H1 (cell line): ENCODE results near the gene FAM161A. TPM values are rescaled to one million over a fixed set of nuclear protein-coding genes. Genes with fewer than 3 reads are reported as not detected.
A peak's percentile ranks its signal among the peaks of the same experiment; 100 is the strongest.

Source experiments
- CTCF ChIA-PET: fragments of 300-600 bp; sonication (Branson Sonifier 250); formaldehyde crosslinking; loops from one replicate; lab custom pipeline; 2021; ENCODE audit not compliant: partially characterized antibody; lab: Charles Lee
- POLR2A ChIA-PET: fragments of 300-600 bp; sonication (Branson Sonifier 250); formaldehyde crosslinking; loops from one replicate; lab custom pipeline; 2021; ENCODE audit warnings: inconsistent platforms; ENCODE audit not compliant: partially characterized antibody; lab: Charles Lee
- DNase-seq, 2 experiments: peaks; one replicate each; pipeline versions ENCODE4 v3.0.0 to v3.0.0-alpha.2; 2010 to 2022; ENCODE audit warnings: low spot score in 2 of 2, low read depth in 1 of 2, mixed read lengths in 1 of 2
- FAIRE-seq: peaks from 2 replicates; lab custom pipeline; 2011; peaks lifted over from hg19 to GRCh38; lab: Jason Lieb, UNC
- H2AFZ ChIP-seq: 2 replicates; pipeline ENCODE4 v1.8.1; 2012; ENCODE audit warnings: low read length, inconsistent platforms
- H2AK5ac ChIP-seq: 2 replicates; pipeline ENCODE4 v1.6.1; 2013; ENCODE audit warnings: low read depth, low read length
- H2BK120ac ChIP-seq: replicated peaks from 2 replicates; pipeline ENCODE3; 2013; ENCODE audit warnings: low read depth, low read length, inconsistent platforms
- H2BK12ac ChIP-seq: 2 replicates; pipeline ENCODE4 v1.6.1; 2013; ENCODE audit warnings: low read depth, low read length
- H2BK15ac ChIP-seq: 2 replicates; pipeline ENCODE4 v1.6.1; 2013; ENCODE audit warnings: low read length
- H2BK20ac ChIP-seq: 2 replicates; pipeline ENCODE4 v1.6.1; 2013; ENCODE audit warnings: low read length
- H2BK5ac ChIP-seq: 2 replicates; pipeline ENCODE4 v1.6.1; 2013; ENCODE audit warnings: low read depth, low read length
- H3K14ac ChIP-seq: 2 replicates; pipeline ENCODE4 v1.6.1; 2013; ENCODE audit warnings: inconsistent platforms; ENCODE audit not compliant: insufficient read length
- H3K18ac ChIP-seq: 2 replicates; pipeline ENCODE4 v1.6.1; 2013; ENCODE audit warnings: low read length; ENCODE audit errors: extremely low read depth
- H3K23ac ChIP-seq: 2 replicates; pipeline ENCODE4 v1.6.1; 2013; ENCODE audit warnings: inconsistent platforms; ENCODE audit not compliant: insufficient read length
- H3K23me2 ChIP-seq: 2 replicates; pipeline ENCODE4 v1.6.1; 2013; ENCODE audit warnings: low read depth, low read length
- H3K27ac ChIP-seq: 2 replicates; pipeline ENCODE4 v1.6.1; 2011; ENCODE audit warnings: low read depth, low read length, inconsistent platforms
- H3K27me3 ChIP-seq, 4 experiments: replicated peaks in 1 of 4; 1 replicate in 1 of 4; 2 replicates in 3 of 4; pipeline versions ENCODE4 v1.6.1 to v1.8.1; 2011 to 2013; ENCODE audit warnings: low read length in 3 of 4, mild to moderate bottlenecking in 3 of 4, inconsistent platforms in 2 of 4, mixed read lengths in 2 of 4, moderate library complexity in 1 of 4; ENCODE audit not compliant: control insufficient read depth in 3 of 4, insufficient read depth in 3 of 4; ENCODE audit errors: extremely low read depth in 1 of 4
- H3K36me3 ChIP-seq, 4 experiments: 2 replicates each; pipeline versions ENCODE4 v1.6.1 to v1.8.1; 2011 to 2013; ENCODE audit warnings: mild to moderate bottlenecking in 4 of 4, low read length in 3 of 4, moderate library complexity in 2 of 4, control low read depth in 1 of 4, inconsistent platforms in 1 of 4; ENCODE audit not compliant: insufficient read depth in 4 of 4, control insufficient read depth in 2 of 4
- H3K4ac ChIP-seq: replicated peaks from 2 replicates; pipeline ENCODE3; 2013; ENCODE audit warnings: low read length, low read depth, mixed read lengths, inconsistent platforms; ENCODE audit not compliant: insufficient read length
- H3K4me1 ChIP-seq, 4 experiments: replicated peaks in 1 of 4; 1 replicate in 1 of 4; 2 replicates in 3 of 4; pipeline versions ENCODE4 v1.6.1 to v1.8.1; 2011 to 2013; ENCODE audit warnings: low read length in 3 of 4, inconsistent platforms in 2 of 4, mixed read lengths in 1 of 4; ENCODE audit not compliant: insufficient read depth in 4 of 4, control insufficient read depth in 3 of 4
- H3K4me2 ChIP-seq, 2 experiments: 2 replicates each; pipeline versions ENCODE4 v1.6.1 to v1.8.1; 2011 to 2013; ENCODE audit warnings: low read depth in 2 of 2, low read length in 2 of 2, control low read depth in 1 of 2, inconsistent platforms in 1 of 2, mild to moderate bottlenecking in 1 of 2; ENCODE audit not compliant: insufficient read depth in 1 of 2
- H3K4me3 ChIP-seq, 4 experiments: fragments of 200-600, 300-600 bp in 1 of 4; sonication (generic), shearing (Covaris generic), sonication (Bioruptor Twin) in 1 of 4; 2 replicates each; pipeline versions ENCODE4 v1.5.1 to v1.8.1; 2011 to 2016; ENCODE audit warnings: low read length in 4 of 4, low read depth in 3 of 4, control low read depth in 2 of 4, inconsistent platforms in 2 of 4, mild to moderate bottlenecking in 2 of 4, mixed read lengths in 1 of 4, moderate library complexity in 1 of 4; ENCODE audit not compliant: insufficient read depth in 2 of 4; ENCODE audit errors: extremely low read depth in 1 of 4
- H3K56ac ChIP-seq: replicated peaks from 2 replicates; pipeline ENCODE3; 2013; ENCODE audit warnings: low read depth, mild to moderate bottlenecking, mixed read lengths, low read length, inconsistent platforms; ENCODE audit not compliant: insufficient read length
- H3K79me1 ChIP-seq: 2 replicates; pipeline ENCODE4 v1.6.1; 2013; ENCODE audit warnings: low read depth, low read length, control low read depth
- H3K79me2 ChIP-seq, 2 experiments: 2 replicates each; pipeline versions ENCODE4 v1.6.1 to v1.8.1; 2012 to 2013; ENCODE audit warnings: low read length in 2 of 2, mild to moderate bottlenecking in 2 of 2, inconsistent platforms in 1 of 2; ENCODE audit not compliant: insufficient read depth in 2 of 2, control insufficient read depth in 1 of 2
- H3K9ac ChIP-seq, 4 experiments: replicated peaks in 1 of 4; 1 replicate in 1 of 4; 2 replicates in 3 of 4; pipeline versions ENCODE4 v1.6.1 to v1.8.1; 2011 to 2013; ENCODE audit warnings: low read depth in 3 of 4, low read length in 3 of 4, control low read depth in 2 of 4, mild to moderate bottlenecking in 2 of 4, moderate library complexity in 2 of 4, inconsistent platforms in 1 of 4; ENCODE audit errors: extremely low read depth in 1 of 4
- H3K9me3 ChIP-seq, 2 experiments: 2 replicates each; pipeline versions ENCODE4 v1.6.1 to v1.8.1; 2012 to 2013; ENCODE audit warnings: mild to moderate bottlenecking in 2 of 2, moderate library complexity in 2 of 2, control low read depth in 1 of 2, inconsistent platforms in 1 of 2, low read depth in 1 of 2, low read length in 1 of 2, mixed read lengths in 1 of 2; ENCODE audit not compliant: insufficient read depth in 2 of 2
- H4K20me1 ChIP-seq, 2 experiments: replicated peaks in 1 of 2; 2 replicates each; pipeline versions ENCODE3 to v1.8.1; 2011 to 2013; ENCODE audit warnings: inconsistent platforms in 2 of 2, low read length in 2 of 2, mild to moderate bottlenecking in 1 of 2; ENCODE audit not compliant: insufficient read depth in 2 of 2, control insufficient read depth in 1 of 2
- H4K5ac ChIP-seq: 2 replicates; pipeline ENCODE4 v1.6.1; 2013; ENCODE audit warnings: low read length, low read depth, mixed read lengths, inconsistent platforms; ENCODE audit not compliant: insufficient read length
- H4K8ac ChIP-seq: 2 replicates; pipeline ENCODE4 v1.8.0; 2013; ENCODE audit warnings: mild to moderate bottlenecking, moderate library complexity, low read length, inconsistent platforms; ENCODE audit not compliant: insufficient read depth; ENCODE audit errors: extremely low read depth
- H4K91ac ChIP-seq: replicated peaks from 2 replicates; pipeline ENCODE3; 2013; ENCODE audit warnings: low read length, mixed read lengths, inconsistent platforms; ENCODE audit not compliant: insufficient read length
- ASH2L ChIP-seq: fragments of 200-600, 300-600 bp; sonication (generic); IDR thresholded peaks from one replicate; pipeline ENCODE4 v1.7.1; 2017; ENCODE audit warnings: low read length
- BACH1 ChIP-seq: IDR thresholded peaks from 2 replicates; pipeline ENCODE4 v1.6.1; 2012; ENCODE audit warnings: low read length, improper control_type of control experiment
- CTBP2 ChIP-seq: IDR thresholded peaks from 2 replicates; pipeline ENCODE4 v1.7.0; 2011; ENCODE audit warnings: borderline replicate concordance, mild to moderate bottlenecking, moderate library complexity, mixed read lengths, low read length; ENCODE audit not compliant: insufficient read depth, insufficient read length
- JUN ChIP-seq: IDR thresholded peaks from 2 replicates; pipeline ENCODE4 v1.6.1; 2011; ENCODE audit warnings: low read depth, mild to moderate bottlenecking, improper control_type of control experiment, low read length
- KDM1A ChIP-seq: fragments of 200-600, 300-600 bp; sonication (generic); IDR thresholded peaks from 2 replicates; pipeline ENCODE4 v1.7.1; 2016; ENCODE audit warnings: mild to moderate bottlenecking, low read length, borderline replicate concordance
- NANOG ChIP-seq: IDR thresholded peaks from 2 replicates; pipeline ENCODE4 v1.6.1; 2011; ENCODE audit warnings: low read length, low read depth, mild to moderate bottlenecking, inconsistent platforms; ENCODE audit not compliant: insufficient read depth, poor library complexity, severe bottlenecking
- POU5F1 ChIP-seq: IDR thresholded peaks from 2 replicates; pipeline ENCODE4 v1.6.1; 2011; ENCODE audit warnings: low read depth, mild to moderate bottlenecking, low read length, moderate library complexity
- RAD21 ChIP-seq, 2 experiments: IDR thresholded peaks in 1 of 2; conservative IDR thresholded peaks in 1 of 2; 2 replicates each; pipeline ENCODE4 v1.6.1; 2011; ENCODE audit warnings: low read depth in 2 of 2, low read length in 2 of 2, improper control_type of control experiment in 1 of 2, inconsistent platforms in 1 of 2, mild to moderate bottlenecking in 1 of 2, moderate library complexity in 1 of 2
- SUZ12 ChIP-seq: fragments of 200-600 bp; sonication (generic); IDR thresholded peaks from 2 replicates; pipeline ENCODE4 v1.6.1; 2012; ENCODE audit warnings: mild to moderate bottlenecking, inconsistent platforms, low read length, moderate library complexity, mixed read lengths
- TEAD4 ChIP-seq: IDR thresholded peaks from 2 replicates; pipeline ENCODE4 v1.6.1; 2012; ENCODE audit warnings: low read depth, low read length, inconsistent platforms, mixed read lengths
- WGBS, 2 experiments: shearing (Covaris generic) in 1 of 2; methylation state at CpG; one replicate each; pipeline versions ENCODE4 v1.1.6 to v1.1.7; 2013 to 2015; ENCODE audit warnings: low lambda C conversion rate in 2 of 2, mixed read lengths in 2 of 2, inconsistent platforms in 1 of 2, low coverage in 1 of 2, missing lambda C conversion rate in 1 of 2; ENCODE audit not compliant: insufficient replicate concordance in 2 of 2, insufficient coverage in 1 of 2, insufficient read length in 1 of 2; ENCODE audit errors: extremely low coverage in 1 of 2, missing lambda C conversion rate in 1 of 2; 5-methylcytosine and 5-hydroxymethylcytosine counted together
- polyA plus RNA-seq, 7 experiments: library from polyadenylated mRNA; depleted of rRNA in 3 of 7; stranded (reverse) in 5 of 7; unstranded in 2 of 7; fragments of >200 nt in 5 of 7; fragments of 200-250 nt in 2 of 7; gene quantifications; 1 replicate in 5 of 7; 2 replicates in 1 of 7; 4 replicates in 1 of 7; pipeline versions ENCODE4 v1.2.1 to v1.2.3, GENCODE V29; 2011 to 2013; ENCODE audit warnings: missing spikeins in 2 of 7, mixed read lengths in 2 of 7
- total RNA-seq: library from RNA; stranded (reverse); fragmentation: NEBNext Ultra II Directional; extraction: Animal tissue kit (Norgen Biotek cat#: 25700); gene quantifications from 2 replicates; pipeline ENCODE4 v1.2.1, GENCODE V29; 2021

FAM161A gene
- total and polyA plus RNA-seq, 2 of the 8 experiments (the other 6 are each of a cell fraction or from before 2014, with no cell fraction given): 1.6 to 9.7 TPM

- peaks cover 13 to 35% (median 20%) of the 10 kb centered on the region in 4 experiments for H3K36me3 ChIP-seq
- no peak overlapping the region for H2BK120ac ChIP-seq
- H3K27ac ChIP-seq: peak overlapping the region; percentile 97
- H3K4ac ChIP-seq: no peak overlapping the region
- H2BK12ac ChIP-seq: no peak overlapping the region; the same call in 1 of the 2 replicates
- no peak for FAIRE-seq
- no peaks in the 10 kb centered on the region for H3K9me3 ChIP-seq
- peak overlapping the region; percentile 72 to 90 for H3K4me2 ChIP-seq
- H3K56ac ChIP-seq: peak overlapping the region; percentile 60
- peak overlapping the region; percentile 28; the same call in 1 of the 2 replicates for H2AFZ ChIP-seq
- peak overlapping the region; percentile 48 for H4K91ac ChIP-seq
- ChIA-PET CTCF (no interaction called here), POLR2A (interaction anchor here (0.9 to 3.5 kb wide), 7 partner anchors 9 to 350 kb away, joined by 3 to 26 read pairs (median 8); partner anchors contain the start of gene XPO1)
- H3K4me1 ChIP-seq: peaks cover 0 to 2% (median 0%) of the 10 kb centered on the region in 4 experiments; a peak in 3 of 7 replicates
- H3K27me3 ChIP-seq: no peaks in the 10 kb centered on the region
- no peak overlapping the region for H2BK15ac ChIP-seq
- H4K5ac ChIP-seq: peak overlapping the region; percentile 87
- 0 out of 2 replicates have a peak overlapping the region, but pooled peaks have one; percentile 20 for H3K18ac ChIP-seq
- H2BK5ac ChIP-seq: peak overlapping the region; percentile 95
- H3K4me3 ChIP-seq: peak overlapping the region; percentile 96 to 100 (median 98)
- no peak for DNase-seq
- H3K79me1 ChIP-seq: peaks cover 4% of the 10 kb centered on the region; the same call in 1 of the 2 replicates
- no peak for TF ChIP-seq TEAD4
- no peak for TF ChIP-seq CTBP2
- no peak for TF ChIP-seq BACH1
- no peak for TF ChIP-seq KDM1A
- no peak for TF ChIP-seq NANOG
- no peak for TF ChIP-seq POU5F1
- no peak for TF ChIP-seq ASH2L
- TF ChIP-seq SUZ12: no peak
- TF ChIP-seq JUN: no peak
- no peak for TF ChIP-seq RAD21 (IDR thresholded peaks at IDR 0.05 in 1 of 2, conservative IDR thresholded peaks at IDR 0.05 in 1 of 2; ENCODE audit: low read depth in 2 of 2, low read length in 2 of 2)
- peak overlapping the region; percentile 99 for H4K8ac ChIP-seq
- peak overlapping the region; percentile 91 to 97 (median 96) for H3K9ac ChIP-seq
- 1% methylated on average over 18 of the region's 18 CpGs; no CpG with 5 or more reads in 1 of the 2 experiments for WGBS, 2 experiments
- peaks cover 29 to 51% of the 10 kb centered on the region in 2 experiments for H3K79me2 ChIP-seq
- no peak overlapping the region for H3K14ac ChIP-seq
- no peak overlapping the region for H3K23ac ChIP-seq
- H4K20me1 ChIP-seq: peaks cover 7 to 9% of the 10 kb centered on the region in 2 experiments
- no peak overlapping the region for H2BK20ac ChIP-seq
- peak overlapping the region; percentile 2; the same call in 1 of the 2 replicates for H2AK5ac ChIP-seq
- H3K23me2 ChIP-seq: peaks cover 9% of the 10 kb centered on the region
Measured at GRCh38 chr2:61887717-61888266, 33.9 kb upstream of the FAM161A start.
